Lower leg skin (tissue), 3 donors: ENCODE data around the gene CKB.

ENCODE experiments used
- POLR2A ChIP-seq, 2 donors: fragments of 450-650 bp; IDR thresholded peaks; one replicate each; pipeline ENCODE4 v1.6.1; 2016 to 2017; ENCODE audit warnings: antibody characterized with exemption in 2 of 2, mild to moderate bottlenecking in 1 of 2, moderate library complexity in 1 of 2
- TF ChIP-seq, protein P1 (sequence below), 3 donors: fragments of 450-650 bp; IDR thresholded peaks; one replicate each; pipeline ENCODE4 v1.5.1; 2016; ENCODE audit warnings: antibody characterized with exemption in 3 of 3, mild to moderate bottlenecking in 3 of 3, moderate library complexity in 2 of 3

DNA sequence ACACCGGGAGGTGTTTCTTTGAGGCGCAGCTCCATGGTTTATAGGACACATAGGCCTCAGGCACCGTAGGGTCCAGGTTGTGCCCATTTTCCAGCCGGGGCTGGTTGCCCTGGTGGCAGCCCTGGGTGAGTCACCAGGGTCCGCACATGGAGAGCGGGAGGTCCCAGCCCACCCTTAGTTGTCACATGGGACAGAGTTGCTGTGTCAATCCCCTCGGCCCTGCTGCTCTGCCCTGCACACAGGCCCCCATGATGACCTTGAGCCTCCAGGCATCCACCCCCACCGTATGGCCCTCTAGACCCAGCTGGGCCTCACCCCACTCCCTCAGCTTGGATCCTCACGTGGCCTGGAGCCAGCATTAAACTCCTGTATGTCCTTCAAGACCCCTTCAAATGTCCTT is 14.1 kb upstream of the CKB start:
- no peak for TF ChIP-seq POLR2A (IDR thresholded peaks at IDR 0.05)
- TF ChIP-seq, protein P1, sequence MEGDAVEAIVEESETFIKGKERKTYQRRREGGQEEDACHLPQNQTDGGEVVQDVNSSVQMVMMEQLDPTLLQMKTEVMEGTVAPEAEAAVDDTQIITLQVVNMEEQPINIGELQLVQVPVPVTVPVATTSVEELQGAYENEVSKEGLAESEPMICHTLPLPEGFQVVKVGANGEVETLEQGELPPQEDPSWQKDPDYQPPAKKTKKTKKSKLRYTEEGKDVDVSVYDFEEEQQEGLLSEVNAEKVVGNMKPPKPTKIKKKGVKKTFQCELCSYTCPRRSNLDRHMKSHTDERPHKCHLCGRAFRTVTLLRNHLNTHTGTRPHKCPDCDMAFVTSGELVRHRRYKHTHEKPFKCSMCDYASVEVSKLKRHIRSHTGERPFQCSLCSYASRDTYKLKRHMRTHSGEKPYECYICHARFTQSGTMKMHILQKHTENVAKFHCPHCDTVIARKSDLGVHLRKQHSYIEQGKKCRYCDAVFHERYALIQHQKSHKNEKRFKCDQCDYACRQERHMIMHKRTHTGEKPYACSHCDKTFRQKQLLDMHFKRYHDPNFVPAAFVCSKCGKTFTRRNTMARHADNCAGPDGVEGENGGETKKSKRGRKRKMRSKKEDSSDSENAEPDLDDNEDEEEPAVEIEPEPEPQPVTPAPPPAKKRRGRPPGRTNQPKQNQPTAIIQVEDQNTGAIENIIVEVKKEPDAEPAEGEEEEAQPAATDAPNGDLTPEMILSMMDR (IDR thresholded peaks at IDR 0.05): no peak
